Fibroblast of villous mesenchyme (primary cell): Measurements from ENCODE around the gene ZNF496. TPM values are rescaled to one million over a fixed set of nuclear protein-coding genes. Genes with fewer than 3 reads are reported as not detected.

Experiments used
- DNase-seq: peaks from one replicate; pipeline ENCODE4 v3.0.0-alpha.2; 2010; ENCODE audit warnings: low read depth
- H3K4me3 ChIP-seq: 2 replicates; pipeline ENCODE4 v1.5.1; 2011; ENCODE audit warnings: low read depth, mild to moderate bottlenecking, low read length
- CTCF ChIP-seq: IDR thresholded peaks from 2 replicates; pipeline ENCODE4 v1.5.1; 2012; ENCODE audit warnings: low read depth, mild to moderate bottlenecking, low read length; ENCODE audit not compliant: insufficient read depth
- total RNA-seq: library from RNA; depleted of rRNA; stranded (reverse); fragments of >200 nt; gene quantifications from 2 replicates; pipeline ENCODE4 v1.2.3, GENCODE V29; 2012

Gene ZNF496
- total RNA-seq, 1 donor: 19.4 TPM

GRCh38 chr1:247326411-247327130 is 5.1 kb downstream of the ZNF496 start:
- H3K4me3 ChIP-seq: no peak overlapping the region
- no peak for DNase-seq
- TF ChIP-seq CTCF: no peak

- H3K4me3 ChIP-seq: no peak overlapping the region
- DNase-seq: no peak
- TF ChIP-seq CTCF: no peak
These were observed 6.7 kb downstream of the ZNF496 start for GRCh38 chr1:247324923-247325322.

GRCh38 chr1:247324204-247324787 is 7.4 kb downstream of the ZNF496 start:
- DNase-seq: no peak
- TF ChIP-seq CTCF: no peak
- H3K4me3 ChIP-seq: no peak overlapping the region

- no peak for TF ChIP-seq CTCF
- no peak overlapping the region for H3K4me3 ChIP-seq
- no peak for DNase-seq
These were observed 8.6 kb downstream of the ZNF496 start for GRCh38 chr1:247322849-247323586.

- DNase-seq: no peak
- H3K4me3 ChIP-seq: no peak overlapping the region
- no peak for TF ChIP-seq CTCF
These were observed 9.2 kb downstream of the ZNF496 start for GRCh38 chr1:247322442-247322841.

GRCh38 chr1:247317702-247318101 is 14.0 kb downstream of the ZNF496 start:
- TF ChIP-seq CTCF: no peak
- no peak overlapping the region for H3K4me3 ChIP-seq
- no peak for DNase-seq
